Measurements from ENCODE around the gene TFAP2E.

Gene TFAP2E

DNA sequence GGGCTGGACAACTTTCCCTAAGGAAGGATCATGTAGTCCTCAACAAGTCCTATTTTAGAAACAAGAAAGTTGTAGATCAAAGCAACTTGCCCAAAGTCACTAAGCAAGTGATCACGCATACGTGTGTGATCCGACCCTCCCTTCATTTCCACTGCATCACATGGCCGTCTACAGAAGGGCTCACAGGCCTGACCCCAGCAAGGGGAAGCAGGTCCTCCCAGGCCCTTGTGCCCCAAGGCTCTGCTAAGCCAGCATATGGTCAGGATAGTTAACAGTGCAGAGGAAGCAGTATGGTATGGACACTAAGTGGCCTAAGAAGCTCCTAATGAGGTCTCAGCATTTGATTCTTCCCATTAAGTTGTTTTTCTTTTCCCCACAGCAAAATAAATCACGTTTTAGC lies 24.8 kb downstream of the TFAP2E start:
- no peak for DNase-seq (ENCODE audit: low read depth)

DNA sequence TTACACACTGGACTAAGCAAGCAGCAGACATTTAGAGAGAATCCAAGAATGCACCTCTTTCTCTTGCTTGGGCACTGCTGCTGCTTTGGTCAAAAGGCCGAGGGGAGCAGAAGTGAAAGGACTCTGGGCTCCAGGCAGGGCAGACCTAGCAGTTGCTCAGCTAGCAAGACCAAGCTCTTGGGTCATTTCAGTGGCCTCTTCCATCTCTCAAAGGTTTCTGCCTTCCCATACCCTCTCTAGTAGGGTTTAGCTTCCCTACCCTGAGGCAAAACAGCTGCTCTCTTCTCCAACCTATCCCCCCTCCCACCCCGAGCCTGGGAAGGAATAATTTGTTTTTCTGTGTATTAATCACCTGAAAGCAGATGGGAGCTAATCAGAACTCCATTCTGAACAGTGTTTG lies 25.8 kb downstream of the TFAP2E start:
- DNase-seq (ENCODE audit: low read depth), result no peak

DNA sequence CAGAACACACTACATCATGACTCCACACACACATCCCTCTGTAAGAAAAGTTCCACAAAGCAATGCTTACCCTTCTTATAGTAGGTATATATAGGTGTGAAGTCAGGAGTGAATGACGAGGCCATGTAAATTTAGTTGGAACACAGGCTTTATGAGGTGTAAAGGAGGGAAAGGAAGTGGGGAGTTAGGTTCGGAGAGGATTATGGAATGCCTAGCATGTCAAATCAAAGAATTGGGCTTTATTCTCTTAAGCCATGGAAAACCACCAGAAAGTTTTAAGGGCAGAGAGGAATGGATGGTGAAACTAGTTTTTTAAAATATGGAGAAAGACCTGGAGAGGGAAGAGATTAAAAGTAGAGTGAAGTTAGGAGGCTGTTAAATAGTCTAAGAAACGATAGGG lies 26.3 kb downstream of the TFAP2E start:
- DNase-seq (ENCODE audit: low read depth), result no peak

DNA sequence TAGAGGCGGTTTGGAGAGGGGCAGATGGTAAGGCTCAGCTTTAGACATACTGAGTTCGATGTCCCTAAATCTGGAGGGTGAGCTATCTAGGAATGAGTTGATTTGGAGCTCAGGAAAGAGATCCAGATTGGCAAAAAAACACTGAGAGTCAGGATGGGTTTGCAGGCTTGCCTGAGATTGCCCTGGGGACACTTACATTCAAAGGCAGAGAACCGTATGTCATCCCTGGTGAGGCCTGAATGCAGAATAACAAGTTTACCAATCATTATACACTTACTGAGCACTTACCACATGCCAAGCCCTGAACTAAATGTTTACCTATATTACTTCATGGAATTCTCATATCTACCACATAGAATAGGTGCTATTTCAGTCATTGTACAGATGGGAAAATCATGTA lies 27.5 kb downstream of the TFAP2E start:
- no peak for DNase-seq (ENCODE audit: low read depth)

DNA sequence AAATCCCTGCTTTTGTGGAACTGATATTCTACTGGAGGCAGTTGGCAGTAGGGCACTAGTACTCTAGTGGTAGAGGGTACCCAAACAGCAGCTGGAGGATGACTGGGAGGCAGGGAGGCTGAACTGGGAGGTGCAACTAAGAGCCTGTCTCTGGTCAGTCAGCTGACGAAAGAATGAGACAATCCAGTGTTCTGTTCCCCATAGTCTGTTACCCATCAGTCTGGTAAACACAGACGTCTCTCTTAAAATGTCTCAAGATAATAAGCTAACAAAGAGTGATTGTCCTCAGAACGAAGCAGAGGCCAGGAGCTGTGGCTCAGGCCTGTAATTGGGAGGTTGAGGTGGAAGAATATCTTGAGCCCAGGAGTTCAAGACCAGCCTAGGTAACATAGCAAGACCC lies 30.4 kb downstream of the TFAP2E start:
- DNase-seq (ENCODE audit: low read depth), result no peak

DNA sequence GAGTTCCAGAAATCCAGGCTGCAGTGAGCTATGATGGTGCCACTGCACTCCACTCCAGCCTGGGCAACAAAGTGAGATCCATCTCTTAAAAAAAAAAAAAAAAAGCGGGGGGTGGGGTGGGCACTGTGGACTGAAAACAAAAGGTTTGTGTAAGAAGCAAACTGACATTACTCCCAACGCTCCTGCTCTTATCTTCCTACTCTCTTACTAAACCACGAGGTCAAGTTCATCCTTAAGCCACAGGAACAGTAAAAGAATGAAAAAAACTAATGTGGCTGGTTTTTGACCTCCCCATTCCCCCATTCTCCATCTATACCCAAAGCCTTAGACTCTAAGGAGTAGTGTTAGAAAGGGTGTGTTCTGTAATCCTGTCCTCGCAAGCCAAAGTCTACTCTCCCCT lies 30.8 kb downstream of the TFAP2E start:
- DNase-seq (ENCODE audit: low read depth), result no peak

DNA sequence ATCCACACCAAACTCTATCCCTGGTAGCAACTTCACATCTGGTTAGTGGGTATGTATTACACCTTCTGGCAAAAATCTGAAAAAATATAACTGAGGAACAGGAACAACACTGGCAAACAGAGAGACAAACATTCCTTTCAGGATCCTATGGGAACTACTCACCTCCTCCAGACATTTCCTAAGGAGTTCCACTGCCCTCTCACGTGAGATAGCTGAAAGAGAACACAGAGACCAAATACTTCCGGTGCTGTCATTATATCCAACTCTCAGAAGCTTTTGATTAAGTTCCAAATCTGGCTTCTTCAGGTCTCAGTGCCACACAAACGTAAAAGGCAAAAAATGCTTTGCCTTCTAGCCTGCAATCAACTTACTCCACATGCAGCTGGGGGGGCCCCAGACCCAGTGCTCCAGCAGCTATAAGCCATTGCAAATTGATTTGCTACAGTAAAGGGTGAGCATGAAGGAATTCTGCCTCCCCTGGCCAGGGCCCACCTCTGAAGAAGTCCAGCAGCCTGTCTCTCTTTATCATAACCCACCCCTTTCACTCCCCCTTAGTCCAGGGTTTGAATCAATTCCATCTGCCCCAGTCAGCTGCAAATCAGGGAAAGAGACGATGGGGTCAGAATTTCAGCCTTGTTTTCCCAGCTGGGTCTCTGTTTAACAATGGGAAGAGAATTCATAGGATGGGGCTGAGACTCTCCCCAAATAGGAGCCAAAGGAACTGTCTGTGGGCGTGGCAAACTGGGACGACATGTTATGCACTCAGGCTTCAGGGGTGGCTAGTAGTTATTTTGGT lies 32.2 kb downstream of the TFAP2E start:
- DNase-seq (ENCODE audit: low read depth), result no peak

DNA sequence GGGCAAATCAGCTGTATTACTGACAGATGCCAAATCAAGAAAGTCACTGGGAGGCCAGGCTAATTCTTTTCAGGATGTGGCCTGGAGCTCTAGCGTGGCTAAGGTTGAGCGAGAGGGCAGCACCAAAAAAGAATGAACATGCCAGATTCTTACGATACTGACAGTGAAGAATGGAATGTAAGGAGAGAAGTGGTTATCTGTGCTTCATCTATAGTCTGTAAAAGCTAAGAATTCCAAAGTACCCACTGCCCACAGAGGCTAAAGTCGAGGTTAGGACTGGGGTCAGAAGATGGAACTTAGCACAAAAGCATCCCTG lies 32.7 kb downstream of the TFAP2E start:
- peak; percentile 3 for DNase-seq (ENCODE audit: low read depth)

DNA sequence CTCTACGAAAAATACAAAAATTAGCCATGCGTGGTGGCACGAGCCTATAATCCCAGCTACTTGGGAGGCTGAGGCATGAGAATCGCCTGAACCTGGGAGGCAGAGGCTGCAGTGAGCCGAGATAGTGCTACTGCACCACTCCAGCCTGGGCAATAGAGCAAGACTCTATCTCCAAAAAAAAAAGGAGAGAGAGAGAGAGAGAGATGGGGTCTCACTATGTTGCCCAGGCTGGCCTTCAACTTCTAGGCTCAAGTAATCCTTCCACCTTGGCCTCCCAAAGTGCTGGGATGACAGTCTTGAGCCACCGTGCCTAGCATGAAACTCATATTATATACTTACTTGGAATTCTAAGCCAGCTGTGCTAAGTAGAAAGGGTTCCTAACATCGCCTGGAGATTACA lies 38.5 kb downstream of the TFAP2E start:
- DNase-seq (ENCODE audit: low read depth), result no peak

DNA sequence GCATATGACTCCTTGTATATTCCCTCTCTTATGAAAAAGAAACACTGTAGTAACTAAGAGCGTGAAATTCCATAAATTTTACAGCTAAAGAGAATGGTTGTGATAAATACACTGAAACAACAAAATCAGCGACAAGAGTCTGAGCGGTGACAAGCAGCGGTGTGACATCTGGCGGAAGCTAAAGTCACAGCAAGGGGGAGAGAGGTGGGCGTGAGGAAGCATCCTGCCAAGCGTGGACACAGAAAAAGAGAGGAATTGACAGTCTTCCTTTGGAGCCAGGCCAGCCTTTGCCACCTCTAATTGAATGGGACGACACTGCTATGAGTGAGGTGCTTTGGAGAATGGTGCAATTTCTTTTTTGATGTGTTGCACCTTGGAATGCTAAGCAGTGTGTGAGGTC lies 42.3 kb downstream of the TFAP2E start:
- DNase-seq (ENCODE audit: low read depth), result no peak

DNA sequence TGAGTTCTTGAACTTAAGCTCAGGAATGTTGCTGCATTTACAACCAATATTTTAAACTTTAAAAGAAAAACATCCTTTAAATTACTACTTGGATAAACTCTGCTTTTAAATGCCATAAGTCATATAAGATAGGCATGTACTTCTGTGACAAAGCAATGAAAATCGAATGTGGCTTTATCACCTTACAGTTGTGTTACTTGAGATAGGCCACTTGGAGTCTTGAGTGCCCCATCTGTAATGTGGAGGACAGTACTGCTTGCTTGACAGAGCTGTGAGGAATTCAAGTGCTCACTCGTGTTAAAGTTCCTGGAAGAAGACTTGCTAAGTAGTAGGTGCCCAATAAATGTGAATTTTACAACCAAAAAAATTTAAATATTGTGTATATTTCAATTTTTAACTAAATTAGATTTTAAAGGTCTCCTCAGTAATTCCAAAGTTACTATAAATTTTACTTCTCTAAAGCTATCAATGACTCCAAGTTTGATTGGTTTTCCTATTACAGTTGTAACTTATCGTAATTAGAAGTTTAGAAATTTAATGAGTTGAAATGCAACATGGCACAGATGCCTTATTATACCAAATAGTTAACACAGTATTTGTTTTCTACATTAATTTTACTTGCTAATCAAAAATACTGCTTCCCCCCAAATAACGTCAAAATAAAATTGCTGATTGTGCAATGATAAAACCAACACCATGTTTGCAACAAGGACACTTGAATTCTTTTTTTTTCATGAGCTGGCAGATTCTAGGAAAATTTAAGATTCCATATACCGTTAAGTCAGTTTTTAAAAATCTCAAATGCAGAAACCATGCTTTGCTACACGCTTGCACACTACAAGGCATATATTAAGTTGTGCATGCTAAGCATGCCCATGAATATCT lies 46.4 kb downstream of the TFAP2E start:
- DNase-seq (ENCODE audit: low read depth), result no peak

DNA sequence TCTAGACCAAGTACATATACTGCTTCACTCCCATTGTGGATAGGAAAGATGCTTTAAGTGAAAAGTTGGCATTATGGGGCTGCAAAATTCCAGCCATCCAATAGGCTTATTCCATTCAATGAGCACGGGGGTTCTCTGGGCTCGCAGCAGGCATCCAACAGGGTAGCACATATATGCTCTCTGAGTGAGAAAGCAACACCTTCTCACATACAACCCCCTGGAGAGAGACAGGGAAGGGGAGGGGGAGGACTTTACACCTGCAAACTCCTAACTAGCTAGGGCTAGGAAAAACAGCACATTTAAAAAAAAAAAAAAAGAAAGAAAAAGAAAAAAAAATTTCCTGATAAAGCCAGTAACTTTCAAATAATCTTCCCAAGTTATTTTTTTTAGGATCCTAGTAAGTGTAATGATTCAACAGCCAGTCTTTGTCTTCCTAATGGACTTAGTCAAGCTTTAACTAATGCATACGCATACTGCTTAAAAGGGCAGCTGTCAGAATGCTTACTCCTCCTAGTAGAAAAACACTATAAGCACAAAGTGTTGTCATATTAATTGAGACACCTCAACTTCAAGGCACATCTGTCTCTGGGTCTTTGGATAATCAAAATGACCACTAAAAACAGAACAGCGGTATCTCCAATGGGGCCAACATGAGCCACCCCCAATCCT lies 49.5 kb downstream of the TFAP2E start:
- no peak for DNase-seq (ENCODE audit: low read depth)

DNA sequence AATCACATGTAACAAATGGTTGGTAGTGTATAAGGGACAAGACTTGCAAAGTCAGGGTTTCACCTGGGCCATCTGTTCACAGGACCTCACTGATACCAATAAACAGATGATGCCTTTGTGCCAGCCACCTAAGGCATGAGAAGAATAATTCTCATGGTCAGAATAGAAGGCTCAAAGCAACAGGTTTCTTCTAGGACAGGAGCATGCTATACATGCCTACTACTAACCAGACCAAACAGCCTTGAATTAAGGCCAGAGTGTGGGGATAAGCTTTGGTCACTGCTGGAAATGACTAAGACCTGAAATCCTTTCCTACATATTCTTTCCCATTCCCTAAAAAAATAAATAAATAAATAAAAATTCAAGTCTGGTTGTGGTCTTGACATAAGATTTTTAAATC lies 50.7 kb downstream of the TFAP2E start:
- no peak for DNase-seq (ENCODE audit: low read depth)

DNA sequence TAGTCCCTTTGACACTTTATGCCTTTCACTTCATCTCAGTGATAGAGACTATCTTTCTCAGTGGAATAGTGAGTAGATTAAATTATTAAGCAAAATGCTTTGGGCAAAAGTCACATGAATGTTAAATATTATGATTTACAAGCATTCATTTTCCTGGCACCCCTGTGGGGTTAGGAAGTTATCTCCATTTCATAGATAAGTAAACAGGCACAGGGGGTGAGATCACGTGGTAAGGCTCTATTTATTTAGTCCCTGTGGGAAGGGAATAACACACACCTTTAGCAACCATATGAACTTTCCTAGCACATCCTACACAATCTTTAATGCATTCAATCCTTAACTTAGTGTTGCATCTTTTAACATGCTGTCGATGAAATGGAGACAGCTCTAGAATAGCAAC lies 55.9 kb downstream of the TFAP2E start:
- no peak for DNase-seq (ENCODE audit: low read depth)

DNA sequence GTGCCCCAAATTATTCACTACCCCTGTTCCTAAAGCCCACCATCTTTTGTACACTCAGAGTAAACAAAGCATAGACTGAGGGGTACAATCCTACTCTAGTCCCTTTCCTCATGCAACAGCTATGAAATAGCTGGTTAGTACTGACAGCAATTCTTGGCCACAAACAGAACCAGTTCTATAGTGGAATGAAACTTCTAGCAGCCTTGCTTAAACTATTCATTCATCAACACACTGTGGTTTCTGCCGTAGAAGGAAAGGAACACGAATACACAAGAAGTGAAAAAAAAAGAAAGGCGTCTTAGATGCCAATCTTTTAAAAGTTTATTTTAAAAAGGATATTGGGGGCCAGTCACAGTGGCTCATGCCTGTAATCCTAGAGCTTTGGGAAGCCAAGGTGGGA lies 58.3 kb downstream of the TFAP2E start:
- DNase-seq (ENCODE audit: low read depth), result no peak

DNA sequence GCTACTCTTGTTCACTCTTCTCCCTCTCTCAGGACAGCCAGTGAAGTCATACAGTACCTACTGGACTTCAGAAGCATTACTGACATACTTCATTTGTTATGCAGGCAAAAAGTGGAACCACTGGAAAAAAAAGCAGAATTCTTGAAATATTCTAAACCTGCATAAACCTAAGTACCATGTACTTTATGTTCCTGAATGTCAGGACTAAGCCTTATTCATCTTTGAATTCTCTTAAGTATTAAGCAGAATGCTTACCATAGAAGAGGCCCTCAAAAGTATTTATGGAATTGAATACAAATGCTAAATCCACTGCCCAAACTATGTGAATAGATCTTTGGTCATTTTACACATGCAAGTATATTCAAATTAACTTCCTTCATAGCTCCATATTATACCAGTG lies 60.4 kb downstream of the TFAP2E start:
- no peak for DNase-seq (ENCODE audit: low read depth)

DNA sequence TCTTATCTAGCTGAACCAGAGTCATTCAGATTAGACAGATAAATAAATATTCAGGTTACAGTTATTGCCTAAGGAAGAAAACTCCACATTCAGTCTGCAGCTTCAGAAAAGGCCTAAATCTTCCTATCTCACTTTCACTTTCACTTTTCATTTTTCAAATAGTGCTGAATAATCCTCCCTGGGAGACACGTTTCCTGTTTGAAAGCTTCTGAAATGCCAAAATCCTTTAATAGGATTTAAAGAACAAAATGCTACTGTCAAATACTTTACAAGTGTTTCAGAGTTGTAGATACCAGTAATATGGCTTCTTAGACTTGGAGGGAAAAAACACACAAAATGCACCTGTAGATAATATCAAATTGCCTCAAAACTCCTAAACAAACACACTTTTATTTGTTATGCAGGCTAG lies 64.3 kb downstream of the TFAP2E start:
- DNase-seq (ENCODE audit: low read depth), result no peak

DNA sequence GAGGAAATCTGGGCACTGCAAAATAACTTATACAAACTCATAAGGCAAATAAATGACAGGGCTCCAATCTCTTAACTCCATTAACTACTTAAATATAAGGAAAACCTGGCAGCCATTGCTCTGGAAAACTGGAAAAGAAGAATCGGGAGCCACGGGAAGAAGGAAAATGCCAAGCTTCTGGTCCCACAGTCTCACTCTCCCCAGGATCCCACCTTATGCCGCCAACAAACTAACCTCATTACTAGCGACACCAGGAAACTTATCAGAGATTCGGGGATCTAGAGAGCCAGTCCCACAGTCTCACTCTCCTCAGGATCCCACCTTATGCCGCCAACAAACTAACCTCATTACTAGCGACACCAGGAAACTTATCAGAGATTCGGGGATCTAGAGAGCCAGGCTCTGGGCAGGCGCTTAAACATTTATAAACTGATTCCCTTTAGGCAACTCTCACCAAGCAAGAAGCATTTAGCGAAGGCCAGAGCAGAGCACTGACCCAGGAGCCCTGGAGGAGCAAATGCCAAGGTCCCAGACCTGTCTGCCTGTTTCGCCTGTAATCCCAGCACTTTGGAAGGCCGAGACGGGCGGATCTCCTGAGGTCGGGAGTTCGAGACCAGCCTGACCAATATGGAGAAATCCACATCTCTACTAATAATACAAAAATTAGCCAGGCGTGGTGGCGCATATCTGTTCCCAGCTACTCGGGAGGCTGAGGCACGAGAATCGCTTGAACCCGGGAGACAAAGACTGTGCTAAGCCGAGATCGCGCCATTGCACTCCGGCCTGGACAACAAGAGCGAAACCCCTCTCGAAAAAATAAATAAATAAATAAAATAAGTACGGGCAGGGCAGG lies 67.5 kb downstream of the TFAP2E start:
- no peak for DNase-seq (ENCODE audit: low read depth)

DNA sequence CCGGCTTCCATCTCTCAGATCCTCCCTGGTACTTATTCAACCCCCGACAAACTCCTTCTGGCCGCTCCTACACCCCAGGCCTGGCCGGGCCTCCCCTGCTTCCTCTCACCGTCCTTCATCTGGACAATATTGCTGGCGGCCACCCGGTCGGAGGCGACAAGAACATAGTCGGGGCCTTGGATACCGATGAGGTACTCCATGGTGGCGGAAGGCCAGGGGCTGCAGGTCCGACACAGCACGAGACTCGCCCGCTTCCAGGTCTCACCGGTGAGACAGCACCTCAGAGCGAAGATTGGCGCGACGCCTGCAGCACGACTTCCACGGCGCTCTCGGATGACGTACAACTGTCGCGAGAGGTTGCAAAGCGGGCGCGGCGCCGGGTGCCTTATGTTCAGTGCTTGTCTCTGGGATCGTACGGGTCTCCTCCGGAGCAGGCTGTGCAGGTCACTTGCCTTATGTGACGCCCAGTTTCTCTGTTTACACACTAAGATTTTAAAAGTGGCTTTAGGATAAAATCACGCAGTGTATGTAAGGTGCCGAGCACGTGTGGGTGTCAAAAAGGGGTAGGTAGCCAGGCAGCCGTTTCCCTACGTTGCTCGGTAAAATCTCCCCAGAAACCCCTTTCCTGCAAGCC lies 68.2 kb downstream of the TFAP2E start, which contains the start of gene PSMB2:
Gene PSMB2 (minus strand): TSS at position 294 of the 634 bp plus-strand sequence. CDS start 94 bp downstream, at position 200.
- peak; percentile 89 for DNase-seq (ENCODE audit: low read depth)

DNA sequence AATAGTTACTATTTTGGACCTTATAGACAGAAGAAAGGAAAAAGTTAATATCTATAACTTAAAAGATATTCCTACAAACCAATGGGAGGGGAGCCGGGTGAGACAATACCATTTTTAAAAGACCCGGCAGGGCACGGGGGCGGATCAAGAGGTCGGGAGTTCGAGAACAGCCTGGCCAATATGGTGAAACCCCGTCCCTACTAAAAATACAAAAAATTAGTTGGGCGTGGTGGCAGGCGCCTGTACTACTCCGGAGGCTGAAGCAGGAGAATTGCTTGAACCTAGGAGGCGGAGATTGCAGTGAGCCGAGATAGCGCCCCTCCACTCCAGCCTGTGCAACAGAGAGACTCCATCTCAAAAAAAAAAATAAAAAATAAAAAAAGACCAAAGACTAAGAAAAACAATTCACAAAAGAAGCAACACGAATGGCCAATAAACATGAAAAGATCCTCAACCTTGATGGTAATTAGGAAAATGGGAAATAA lies 69.4 kb downstream of the TFAP2E start:
- no peak for DNase-seq (ENCODE audit: low read depth)

DNA sequence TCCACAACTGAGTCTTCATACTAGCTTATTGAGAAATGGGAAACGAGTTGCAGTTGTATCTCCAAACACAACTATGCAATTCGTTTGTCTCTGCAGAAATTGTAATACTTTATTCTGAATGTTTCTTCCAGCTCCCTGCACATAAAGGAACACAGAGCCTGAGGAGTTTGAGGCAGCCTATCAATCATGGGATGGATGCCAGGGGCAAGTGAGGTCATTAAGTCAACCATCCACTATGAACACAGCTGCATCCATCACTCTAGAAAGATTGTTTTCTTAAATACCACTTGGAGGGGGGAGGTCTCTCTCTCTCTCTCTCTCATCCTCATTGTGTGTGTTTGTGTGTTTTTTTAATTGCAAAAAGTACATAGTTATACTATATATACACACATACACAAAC lies 71.1 kb downstream of the TFAP2E start:
- no peak for DNase-seq (ENCODE audit: low read depth)

All from stromal cell of bone marrow (primary cell).